HG02759 (cell line): ENCODE results near the gene TRPT1.

Experiments
- ATAC-seq: cut with Tn5 transposase; IDR thresholded peaks from one replicate; pipeline ENCODE4 v1.9.1; 2021; ENCODE audit warnings: mild to moderate bottlenecking, moderate library complexity; ENCODE audit not compliant: unreplicated experiment

TRPT1 gene

DNA sequence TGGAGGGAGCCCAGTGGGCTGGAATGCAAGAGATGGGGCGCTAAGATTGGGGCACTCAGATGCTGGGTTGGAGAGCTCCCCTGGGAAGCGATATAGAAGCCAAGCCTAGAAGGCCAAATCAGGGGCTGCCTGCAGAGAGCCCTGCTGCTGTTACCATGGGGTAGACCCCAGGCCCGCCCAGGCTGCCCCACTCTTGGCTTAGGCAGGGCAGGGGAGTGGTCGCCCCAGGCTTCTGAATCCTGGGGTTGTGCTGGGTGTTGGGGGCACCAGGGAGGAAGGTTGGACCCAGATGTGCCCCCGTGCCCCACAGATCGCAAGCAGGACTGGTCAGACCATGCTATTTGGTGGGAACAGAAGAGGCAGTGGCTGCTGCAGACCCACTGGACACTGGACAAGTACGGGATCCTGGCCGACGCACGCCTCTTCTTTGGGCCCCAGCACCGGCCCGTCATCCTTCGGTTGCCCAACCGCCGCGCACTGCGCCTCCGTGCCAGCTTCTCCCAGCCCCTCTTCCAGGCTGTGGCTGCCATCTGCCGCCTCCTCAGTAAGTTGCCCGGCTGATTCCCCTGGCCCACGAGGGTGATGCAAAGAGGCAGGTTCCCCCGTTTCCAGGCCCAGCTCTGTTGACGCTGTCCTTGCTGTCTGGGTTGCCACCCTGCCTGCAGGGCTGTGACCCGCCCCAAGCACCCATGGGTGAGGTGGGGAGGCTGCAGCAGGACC lies 15.5 kb downstream of the TRPT1 start:
- ATAC-seq: no peak

DNA sequence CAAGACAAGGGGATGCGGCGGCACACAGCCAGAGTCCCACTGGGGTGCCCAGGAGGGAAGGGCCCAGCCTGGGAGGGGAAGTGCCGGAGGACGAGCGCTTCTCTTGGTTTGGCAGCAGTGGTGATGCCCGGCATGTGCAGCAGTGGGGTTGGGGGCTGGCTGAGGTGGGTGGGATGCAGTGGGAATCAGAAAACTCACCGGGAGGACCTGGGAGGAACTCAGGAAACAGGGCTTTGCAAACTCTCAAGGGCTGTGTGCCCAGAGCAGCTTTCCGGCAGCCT lies 16.5 kb downstream of the TRPT1 start:
- ATAC-seq: no peak

DNA sequence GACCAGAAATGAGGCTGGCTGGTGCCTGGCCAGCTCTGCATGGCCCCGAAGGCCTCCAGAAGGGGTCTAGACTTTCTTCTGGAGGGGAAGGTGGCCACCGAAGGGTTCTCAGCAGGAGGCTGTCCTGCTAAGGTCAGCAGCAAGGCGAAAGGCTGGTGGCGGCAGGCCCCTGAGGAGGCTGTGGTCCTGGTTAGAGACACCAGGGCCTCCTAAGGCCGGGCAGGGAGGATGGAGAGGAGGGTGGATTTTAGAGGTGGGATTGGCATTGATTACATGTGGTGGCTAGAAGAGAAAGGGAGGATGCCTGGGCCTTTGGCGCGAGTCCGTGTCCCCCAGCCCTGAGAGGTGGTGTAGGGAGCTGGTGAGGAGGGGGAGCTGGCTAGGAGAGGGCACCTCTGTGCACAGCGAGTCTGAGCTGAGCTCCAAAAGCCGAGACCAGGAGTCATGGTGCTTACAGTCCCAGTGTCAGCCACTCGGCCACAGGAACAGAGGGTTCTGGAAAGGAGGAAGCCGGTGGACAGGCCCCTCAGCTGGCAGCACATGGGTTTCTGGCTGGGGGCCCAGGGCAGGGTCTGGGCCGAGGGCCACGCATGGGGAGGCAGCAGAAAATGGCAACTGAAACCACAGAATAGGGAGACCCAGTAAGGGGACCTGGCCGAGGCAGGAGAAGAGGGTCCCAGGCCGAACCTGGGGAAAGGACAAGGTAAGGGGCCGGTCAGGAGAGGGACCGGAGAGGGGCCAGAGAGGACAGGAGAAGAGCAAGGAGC lies 17.0 kb downstream of the TRPT1 start:
- no peak for ATAC-seq

DNA sequence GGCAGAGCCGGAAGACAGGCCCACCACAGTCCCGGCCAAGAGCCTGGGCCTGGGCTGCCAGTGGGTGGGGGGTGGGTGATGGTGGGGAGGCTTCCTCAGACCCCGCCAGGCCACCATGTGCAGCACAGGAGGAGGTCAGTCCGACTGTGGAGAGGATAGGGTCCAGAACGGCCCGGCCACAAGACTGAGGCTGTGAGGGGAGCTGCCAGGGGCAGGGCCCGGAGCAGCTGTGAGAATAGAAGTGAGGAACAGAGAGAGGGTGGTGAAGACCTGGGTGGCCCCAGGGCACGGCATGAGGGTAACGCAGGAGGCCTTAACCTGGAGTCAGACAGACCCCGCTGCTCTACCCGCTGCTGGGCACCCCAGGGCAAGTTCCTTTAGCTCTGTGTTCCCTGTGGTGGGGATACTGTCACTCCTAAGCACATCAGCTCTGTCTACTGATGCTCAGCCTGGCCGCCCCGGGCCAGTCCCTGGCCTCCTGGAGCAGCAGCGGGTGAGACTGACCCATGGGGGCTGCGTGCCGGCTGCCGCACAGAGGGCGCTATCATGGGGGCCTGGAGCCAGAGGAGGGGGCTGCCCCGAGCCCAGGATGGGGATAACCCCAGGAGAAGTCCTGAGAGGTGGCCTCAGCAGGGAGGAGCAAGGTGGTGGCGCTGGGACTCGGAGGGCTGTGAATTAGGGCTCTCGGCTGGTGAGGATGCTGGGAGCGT lies 17.7 kb downstream of the TRPT1 start:
- ATAC-seq: no peak

DNA sequence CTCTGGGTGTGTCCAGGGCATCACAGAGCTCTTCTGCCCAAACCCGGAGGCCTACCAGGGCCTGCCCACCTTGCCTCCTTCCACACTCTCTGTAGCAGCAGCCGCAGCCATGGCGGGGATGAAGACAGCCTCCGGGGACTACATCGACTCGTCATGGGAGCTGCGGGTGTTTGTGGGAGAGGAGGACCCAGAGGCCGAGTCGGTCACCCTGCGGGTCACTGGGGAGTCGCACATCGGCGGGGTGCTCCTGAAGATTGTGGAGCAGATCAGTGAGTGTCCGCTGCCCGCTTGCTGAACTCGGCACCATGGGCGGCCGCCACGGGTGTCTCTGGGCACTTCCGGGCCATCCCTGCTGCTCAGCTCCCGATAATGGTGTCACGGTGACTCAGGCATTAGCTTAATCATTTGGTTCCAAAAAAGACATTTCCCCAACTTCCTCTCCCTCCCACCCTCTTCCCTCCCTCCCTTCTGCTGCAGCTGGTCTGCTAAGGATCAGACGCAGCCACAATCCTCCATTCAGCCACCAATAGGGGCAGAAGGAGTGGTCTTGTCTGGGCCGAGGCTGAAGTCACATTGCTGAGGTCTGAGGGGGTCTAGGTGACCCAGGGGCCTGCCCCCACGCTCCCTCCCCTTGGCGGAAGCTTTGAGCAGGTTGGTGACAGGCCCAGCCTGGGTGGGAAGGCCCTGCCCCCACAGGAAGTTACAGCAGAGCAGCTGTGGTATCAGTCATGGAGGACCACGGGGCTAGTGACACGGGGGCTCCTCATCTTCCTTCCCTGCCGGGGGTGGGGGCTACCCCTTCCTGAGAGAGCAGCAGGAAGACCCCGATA lies 18.5 kb downstream of the TRPT1 start:
- peak; percentile 62 for ATAC-seq

DNA sequence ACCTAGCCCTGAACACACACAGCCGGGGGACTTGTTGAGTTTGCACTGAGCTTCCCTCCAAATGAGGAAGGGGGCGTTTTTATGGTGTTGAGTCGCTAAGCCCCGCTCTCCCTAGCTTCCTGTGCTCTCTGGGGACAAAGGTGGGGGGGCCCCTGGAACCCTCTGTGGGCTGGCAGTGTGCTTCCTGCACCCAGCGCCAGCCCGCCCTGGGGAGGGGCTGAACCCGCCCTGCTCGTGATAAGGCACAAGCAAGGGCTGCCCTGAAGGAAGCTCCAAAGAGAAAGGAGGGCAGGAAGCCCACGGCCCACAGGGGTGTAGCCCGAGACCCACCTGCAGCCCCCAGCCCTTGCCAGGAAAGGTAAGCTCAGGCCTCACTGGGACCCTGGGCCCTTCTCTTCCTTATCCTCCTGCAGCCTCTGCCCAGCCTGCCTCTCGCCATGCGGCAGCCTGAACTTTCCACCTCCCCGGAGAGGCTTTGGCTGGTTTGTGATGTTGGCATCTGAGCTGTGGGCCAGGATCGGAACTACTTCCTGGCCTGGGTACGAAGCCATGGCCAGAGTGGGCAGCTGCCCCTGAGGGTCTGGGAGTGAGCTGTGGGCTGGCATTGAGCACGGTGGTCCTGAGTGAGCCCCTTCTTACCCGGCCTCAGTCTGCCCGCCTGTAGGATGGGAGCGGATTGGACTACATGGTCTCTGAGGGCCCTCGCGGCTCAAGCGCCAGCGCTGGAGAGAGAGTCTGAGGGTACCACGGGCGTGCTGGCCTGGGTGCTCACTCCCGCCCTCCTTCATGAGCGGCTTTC lies 19.3 kb downstream of the TRPT1 start, which contains the start of gene FERMT3:
Gene FERMT3, plus strand, starts transcription at position 265 of the 799 bp plus-strand sequence. CDS start 644 bp downstream, outside the sequence.
- ATAC-seq: peak; percentile 42

DNA sequence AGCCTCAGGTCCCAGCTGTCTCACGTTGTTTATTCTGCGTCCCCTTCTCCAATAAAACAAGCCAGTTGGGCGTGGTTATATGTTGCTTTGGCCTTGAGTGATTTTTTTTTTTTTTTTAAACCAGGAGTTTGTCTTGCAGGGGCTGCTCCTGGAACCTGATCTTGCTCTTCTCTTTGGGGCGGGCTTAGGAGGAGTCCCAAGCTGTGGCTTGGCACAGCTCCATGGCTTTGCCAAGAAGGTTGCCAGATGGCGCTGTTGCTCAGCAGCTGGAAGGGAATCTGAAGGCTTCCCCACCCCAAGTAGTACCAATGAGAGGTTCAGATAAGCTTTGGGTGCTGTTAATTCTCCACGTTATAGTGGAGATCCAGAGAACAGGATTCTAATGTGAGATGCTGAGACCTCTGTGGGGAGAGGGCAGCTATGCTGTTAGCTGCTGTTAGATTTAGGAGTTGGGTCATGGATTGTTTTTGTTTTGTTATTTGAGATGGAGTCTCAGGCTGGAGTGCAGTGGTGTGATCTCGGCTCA lies 21.5 kb downstream of the TRPT1 start:
- ATAC-seq: no peak

DNA sequence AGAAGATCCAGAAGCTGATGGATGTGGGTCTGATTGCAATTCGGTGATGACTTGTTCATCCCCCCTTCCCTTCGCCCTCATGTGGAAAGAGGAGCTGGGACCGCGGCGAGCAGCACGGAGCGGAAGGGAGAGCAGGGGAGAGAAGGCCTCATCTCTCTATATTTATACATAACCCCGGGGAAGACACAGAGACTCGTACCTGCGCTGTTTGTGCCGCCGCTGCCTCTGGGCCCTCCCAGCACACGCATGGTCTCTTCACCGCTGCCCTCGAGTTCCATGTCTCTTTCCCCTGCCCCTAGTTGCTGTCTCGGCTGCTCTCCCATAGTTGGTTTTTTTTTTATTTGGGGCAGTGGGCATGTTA lies 21.9 kb downstream of the TRPT1 start:
- ATAC-seq: no peak

DNA sequence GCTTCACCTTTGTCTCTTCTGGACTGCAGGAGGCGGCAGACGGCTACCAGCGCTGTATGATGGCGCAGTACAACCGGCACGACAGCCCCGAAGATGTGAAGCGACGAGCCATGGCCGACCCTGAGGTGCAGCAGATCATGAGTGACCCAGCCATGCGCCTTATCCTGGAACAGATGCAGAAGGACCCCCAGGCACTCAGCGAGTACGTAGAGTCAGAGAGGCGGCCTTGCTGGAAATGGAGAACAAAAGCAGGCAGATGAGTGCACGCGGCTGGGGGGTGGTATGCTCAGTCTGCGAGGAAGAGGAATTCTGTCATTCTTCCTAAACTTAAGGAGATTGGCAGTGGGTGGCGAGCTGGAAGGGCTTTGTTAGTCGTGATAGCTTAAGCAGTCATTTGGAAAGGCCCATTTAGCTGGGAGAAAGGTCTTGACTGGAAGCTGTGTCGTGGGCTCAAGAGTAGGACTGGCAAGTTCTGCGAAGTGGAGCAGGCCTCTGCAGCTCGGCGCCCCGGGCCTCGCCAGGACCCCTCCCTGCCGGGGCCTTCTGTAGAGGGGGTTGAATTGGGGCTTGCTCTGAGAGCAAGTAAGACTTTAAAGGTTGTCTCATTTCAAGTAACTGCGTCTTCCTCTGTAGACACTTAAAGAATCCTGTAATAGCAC lies 22.4 kb downstream of the TRPT1 start:
- no peak for ATAC-seq

DNA sequence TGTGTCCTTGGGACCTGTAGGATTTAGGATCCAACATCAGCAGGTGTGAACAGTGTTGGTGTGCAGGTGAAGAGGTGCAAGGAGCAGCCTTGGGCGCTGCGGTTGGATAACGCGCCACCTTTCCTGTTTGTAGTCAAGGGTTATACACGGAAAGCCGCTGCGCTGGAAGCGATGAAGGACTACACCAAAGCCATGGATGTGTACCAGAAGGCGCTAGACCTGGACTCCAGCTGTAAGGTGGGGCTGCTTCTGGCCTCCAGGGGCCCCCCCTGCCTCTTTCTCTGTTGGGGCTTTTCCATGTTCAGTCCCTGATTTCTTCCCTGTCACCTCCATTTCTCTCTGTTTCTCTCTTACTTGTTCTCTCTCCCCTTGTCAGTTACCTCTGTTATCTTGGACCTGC lies 23.0 kb downstream of the TRPT1 start:
- ATAC-seq: no peak

DNA sequence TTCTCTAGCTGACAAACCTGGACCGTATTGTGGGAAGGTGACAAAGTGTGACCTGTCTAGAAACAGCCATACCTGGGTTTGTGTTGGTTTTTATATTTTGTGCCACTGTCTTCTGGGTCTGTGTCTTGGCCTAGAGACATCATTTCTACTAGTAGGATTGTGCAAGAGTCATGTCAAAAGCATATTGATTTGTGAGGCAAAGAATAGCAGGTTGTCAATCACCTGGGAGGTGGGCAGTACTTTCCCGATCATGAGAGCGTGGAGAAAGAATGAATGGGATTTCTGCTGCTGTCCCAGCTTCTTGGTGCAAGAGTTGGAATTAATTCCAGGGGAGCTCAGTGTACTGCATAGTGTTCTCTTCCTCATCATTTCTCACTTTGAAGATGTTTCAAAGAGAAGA lies 24.4 kb downstream of the TRPT1 start:
- ATAC-seq: no peak

DNA sequence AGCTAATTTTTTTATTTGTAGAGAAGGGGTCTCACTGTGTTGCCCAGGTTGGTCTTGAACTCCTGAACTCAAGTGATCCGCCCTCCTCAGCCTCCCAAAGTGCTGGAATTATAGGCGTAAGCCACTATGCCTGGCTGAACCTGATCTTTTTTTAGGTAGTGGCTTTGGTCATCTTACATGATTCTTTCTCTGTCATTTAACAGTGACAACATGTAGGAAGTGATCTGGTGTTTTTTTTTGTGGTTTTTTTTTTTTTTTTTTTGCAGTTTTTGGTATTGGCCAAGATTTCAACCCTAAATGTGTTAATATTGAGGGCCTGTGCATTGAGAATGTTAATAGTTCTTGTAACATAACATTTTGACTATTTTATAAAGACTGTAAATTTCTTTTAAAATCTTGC lies 27.5 kb downstream of the TRPT1 start:
- ATAC-seq: no peak

DNA sequence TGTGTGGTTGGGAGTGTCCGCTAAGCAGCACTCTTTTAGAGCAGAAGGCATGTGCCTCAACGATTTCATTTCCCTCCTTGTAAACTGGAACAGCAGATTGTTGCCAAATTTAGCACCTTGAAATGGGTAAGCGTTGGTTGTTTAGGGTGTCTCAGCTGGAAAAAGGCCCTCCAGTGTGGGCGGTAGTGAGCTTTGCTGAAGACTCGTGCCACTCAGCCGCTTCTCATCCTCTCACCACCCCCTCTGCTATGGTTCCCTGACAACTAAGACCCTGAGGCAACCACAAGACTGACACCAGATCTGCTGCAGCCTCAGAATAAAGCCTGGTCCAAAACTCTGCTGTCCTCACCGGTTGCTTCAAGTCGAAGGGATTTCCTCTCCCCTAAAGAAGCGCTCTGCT lies 29.4 kb downstream of the TRPT1 start:
- ATAC-seq: no peak

DNA sequence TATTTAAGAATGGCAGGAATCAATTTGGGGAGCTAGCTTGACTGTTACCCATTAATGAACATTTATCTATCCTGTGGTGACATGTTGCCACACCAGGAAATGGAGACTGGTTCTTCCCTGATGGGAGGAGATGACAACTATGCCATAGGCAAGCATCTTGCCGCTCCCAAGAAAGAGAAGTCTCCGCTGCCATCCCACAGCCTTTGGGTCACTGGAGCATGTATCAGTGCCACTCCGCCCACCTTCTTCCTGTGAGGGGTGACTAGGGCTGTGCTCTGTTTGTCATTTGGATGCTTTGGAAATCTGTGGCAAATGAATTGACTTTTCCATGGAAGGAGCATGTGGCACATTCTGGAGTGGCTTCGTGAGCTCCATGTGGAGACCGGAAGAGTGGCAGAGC lies 33.6 kb downstream of the TRPT1 start:
- no peak for ATAC-seq

DNA sequence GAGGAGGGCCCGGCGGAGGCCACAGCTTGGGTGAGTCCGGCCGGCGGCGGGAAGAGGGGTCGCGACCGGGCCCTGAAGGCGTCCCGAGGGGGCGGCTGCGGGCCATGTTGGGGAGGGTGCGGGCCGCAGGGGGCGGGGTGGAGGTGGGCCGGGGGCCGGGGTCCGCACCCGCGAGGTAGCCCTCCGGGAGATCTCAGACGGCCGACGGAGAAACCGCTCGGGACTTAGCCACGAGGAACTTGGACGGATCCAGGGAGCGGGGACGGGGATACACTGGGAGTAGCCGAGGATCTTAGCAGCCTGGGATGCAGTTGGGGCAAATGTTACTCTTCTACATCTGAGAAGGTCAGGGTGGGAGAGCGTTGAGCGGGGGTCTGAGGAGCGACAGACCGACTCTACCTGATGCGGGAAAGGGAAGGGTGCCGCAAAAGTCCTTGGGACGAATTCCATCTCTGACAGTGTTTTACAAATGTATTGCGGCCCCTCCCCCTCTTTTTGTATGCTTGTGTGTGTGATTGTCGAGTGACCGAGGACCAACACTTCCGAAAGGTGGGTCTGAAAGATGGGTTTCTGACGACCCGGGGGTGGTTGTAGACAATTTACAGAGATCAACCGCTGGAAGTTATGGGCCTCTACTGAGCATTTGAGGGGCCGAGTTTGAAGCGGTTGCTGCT lies 39.4 kb downstream of the TRPT1 start:
- ATAC-seq: no peak

DNA sequence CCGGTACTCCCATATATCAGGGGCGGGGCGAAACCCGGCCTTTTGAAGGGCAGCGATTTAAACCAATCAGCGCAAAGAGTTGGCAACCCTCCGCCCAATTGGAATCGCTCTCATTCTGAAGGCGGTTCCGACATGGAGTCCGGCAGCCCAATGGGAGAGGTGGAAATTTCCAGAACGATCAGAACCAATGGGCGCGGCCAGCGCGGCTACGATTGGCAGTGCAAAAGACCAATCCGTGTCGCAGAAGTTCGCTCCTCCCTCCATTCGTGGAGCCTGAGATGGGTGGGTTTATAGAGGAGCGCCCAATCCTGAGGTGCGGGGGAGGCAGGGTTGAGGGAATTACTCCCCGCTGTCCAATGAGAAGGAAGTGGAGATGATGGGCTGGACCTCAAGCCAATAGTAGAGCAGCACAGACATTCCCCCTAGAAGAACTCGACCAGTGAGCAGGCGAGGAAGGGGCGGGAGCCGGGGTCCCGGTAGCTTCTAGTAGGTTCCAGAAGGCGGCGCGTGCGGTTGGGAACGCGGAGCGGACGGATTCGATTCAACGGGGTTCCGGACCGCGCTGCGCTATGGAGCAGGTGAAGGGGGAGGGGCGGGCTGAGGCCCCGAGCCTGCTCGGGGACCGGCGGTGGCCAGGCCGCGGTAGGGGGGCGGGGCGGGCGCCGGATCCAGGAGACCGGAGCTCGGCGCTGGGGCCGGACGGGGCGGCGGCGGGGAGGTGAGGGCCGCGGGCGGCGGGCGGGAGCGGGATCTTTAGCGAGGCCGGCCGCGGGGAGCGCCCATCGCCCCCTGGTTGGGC lies 40.1 kb downstream of the TRPT1 start, which contains the start of gene STIP1:
Gene STIP1, plus strand, starts transcription at position 479 of the 799 bp plus-strand sequence. Its CDS starts 91 bp downstream, at position 570.
- peak; percentile 86 for ATAC-seq

DNA sequence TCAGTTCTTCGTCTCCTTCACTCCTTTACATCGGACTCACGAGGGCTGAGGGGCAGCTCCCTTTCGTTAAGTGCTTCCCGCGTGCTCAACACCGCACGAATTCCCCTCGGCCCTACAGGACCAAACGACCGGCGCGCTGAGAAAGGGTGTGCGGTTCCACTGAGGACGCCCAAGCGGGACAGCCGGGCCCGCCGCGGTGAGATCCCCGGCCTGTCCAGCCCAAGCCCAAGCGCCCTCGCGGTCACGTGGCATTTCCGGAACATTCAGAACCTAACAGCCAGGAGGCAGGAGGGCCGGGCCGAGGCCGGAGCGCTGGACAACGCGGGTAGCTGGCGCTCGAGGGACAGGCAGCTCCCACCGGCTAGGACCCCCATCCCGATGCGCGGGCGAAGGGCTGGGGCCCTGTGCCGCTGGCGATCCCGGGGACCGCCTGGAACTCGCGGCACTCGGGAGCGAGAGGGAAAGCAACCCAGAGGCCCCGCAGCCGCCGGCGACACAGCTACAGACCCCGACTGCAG lies 40.8 kb downstream of the TRPT1 start:
- peak; percentile 26 for ATAC-seq

DNA sequence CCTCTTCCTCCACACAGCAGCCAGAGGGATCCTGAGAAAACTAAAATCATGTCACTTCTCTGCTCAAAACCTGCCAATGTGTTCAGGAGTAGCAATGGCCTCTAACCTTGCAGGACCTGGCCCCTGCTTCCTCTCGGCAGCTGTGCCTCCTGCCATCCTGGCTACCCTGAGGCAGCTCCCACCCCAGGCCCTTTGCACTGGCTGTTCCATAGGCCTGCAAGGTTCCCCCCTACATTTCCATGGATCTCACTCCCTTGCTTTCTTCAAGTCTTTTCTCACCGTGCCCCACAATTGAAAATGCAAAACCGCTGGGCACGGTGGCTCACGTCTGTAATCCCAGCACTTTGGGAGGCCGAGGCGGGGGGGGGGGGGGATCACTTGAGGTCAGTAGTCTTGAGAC lies 42.1 kb downstream of the TRPT1 start:
- ATAC-seq: no peak
